ENCODE data around the gene GPATCH8. TPM values are rescaled to one million over a fixed set of nuclear protein-coding genes. Genes with fewer than 3 reads are reported as not detected.
A peak's percentile ranks its signal among the peaks of the same experiment; 100 is the strongest.

GPATCH8 gene
- total RNA-seq, 1 donor from 2014 or later: 52.6 TPM

DNA sequence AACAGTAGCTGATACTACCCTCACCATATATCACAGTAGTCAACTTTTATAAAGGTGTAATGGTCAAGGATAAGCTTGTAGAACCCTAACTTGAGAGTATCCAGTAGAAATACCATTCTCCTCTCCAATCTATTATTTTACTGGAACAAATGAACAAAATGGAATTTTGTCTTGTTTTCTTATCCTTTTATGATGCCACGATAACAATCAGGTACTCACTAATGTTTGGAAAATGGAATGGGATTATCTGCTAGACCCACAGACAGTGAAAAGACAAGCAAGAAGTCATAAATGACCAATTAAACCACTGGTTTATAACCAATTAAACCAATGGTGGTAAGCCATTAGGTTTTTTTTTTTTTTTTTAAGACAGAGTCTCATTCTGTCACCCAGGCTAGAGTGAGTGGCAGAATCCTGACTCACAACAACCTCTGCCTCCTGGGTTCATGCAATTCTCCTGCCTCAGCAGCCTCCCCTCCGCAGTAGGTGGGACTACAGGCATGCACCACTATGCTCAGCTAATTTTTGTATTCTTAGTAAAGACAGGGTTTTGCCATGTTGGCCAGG, 10.4 kb downstream of the GPATCH8 start:
- no peaks in the 10 kb centered on the region for H3K27me3 Mint-ChIP-seq (ENCODE audit: unreplicated experiment)
- no peak overlapping the region for H3K4me3 Mint-ChIP-seq (ENCODE audit: unreplicated experiment)
- TF ChIP-seq, protein P1, sequence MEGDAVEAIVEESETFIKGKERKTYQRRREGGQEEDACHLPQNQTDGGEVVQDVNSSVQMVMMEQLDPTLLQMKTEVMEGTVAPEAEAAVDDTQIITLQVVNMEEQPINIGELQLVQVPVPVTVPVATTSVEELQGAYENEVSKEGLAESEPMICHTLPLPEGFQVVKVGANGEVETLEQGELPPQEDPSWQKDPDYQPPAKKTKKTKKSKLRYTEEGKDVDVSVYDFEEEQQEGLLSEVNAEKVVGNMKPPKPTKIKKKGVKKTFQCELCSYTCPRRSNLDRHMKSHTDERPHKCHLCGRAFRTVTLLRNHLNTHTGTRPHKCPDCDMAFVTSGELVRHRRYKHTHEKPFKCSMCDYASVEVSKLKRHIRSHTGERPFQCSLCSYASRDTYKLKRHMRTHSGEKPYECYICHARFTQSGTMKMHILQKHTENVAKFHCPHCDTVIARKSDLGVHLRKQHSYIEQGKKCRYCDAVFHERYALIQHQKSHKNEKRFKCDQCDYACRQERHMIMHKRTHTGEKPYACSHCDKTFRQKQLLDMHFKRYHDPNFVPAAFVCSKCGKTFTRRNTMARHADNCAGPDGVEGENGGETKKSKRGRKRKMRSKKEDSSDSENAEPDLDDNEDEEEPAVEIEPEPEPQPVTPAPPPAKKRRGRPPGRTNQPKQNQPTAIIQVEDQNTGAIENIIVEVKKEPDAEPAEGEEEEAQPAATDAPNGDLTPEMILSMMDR (IDR thresholded peaks at IDR 0.05): no peak
- H3K9me3 Mint-ChIP-seq (ENCODE audit: unreplicated experiment): no peaks in the 10 kb centered on the region
- DNase-seq (ENCODE audit: extremely low spot score, unreplicated experiment): peak; percentile 46
- H3K36me3 Mint-ChIP-seq (ENCODE audit: unreplicated experiment): no peaks in the 10 kb centered on the region
- peaks cover 15% of the 10 kb centered on the region for H3K4me1 Mint-ChIP-seq (ENCODE audit: unreplicated experiment)
- no peak overlapping the region for H3K27ac Mint-ChIP-seq (ENCODE audit: unreplicated experiment)

DNA sequence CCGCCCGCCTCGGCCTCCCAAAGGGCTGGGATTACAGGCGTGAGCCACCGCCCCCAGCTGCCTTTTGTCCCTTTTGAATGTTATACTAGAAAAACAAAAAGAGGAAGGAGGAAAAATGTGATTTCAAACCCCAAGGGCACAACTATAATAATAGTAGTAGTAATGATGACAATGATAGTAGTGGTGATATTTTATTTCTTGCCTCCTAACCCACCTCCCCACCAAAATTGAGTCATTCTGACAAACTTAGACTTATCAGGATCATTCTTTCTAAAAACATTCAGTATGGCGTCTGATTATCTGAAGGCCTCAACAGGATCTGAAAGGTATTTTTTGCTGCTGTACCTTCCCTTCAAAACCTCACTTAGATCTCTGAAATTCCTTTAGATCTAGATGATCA, 13.6 kb downstream of the GPATCH8 start:
- Mint-ChIP-seq H3K36me3 (ENCODE audit: unreplicated experiment) (peaks cover 3% of the 10 kb centered on the region), H3K27me3 (ENCODE audit: unreplicated experiment) (no peaks in the 10 kb centered on the region), H3K27ac (ENCODE audit: unreplicated experiment) (no peak overlapping the region), H3K4me1 (ENCODE audit: unreplicated experiment) (peaks cover 15% of the 10 kb centered on the region), H3K9me3 (ENCODE audit: unreplicated experiment) (no peaks in the 10 kb centered on the region), H3K4me3 (ENCODE audit: unreplicated experiment) (no peak overlapping the region)
- DNase-seq (ENCODE audit: extremely low spot score, unreplicated experiment): peak; percentile 75
- TF ChIP-seq, protein P1 (IDR thresholded peaks at IDR 0.05): no peak

DNA sequence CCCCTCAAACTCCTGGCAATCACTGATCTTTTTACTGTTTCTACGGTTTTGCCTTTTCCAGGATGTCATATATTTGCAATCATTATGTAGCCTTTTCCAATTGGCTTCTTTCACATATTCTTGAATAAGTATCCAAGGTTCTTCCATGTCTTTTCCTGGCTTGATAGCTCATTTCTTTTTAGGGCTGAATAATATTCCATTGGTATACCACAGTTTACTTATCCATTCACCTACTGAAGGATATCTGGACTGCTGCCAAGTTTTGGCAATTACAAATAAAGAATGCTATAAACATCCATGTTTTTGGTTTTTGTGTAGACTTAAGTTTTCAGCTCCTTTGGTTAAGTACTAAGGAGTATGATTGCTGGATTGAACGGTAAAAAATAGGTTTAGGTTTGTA, 16.0 kb downstream of the GPATCH8 start:
- TF ChIP-seq, protein P1 (IDR thresholded peaks at IDR 0.05): no peak
- Mint-ChIP-seq H3K9me3 (ENCODE audit: unreplicated experiment) (no peaks in the 10 kb centered on the region), H3K36me3 (ENCODE audit: unreplicated experiment) (peaks cover 3% of the 10 kb centered on the region), H3K27me3 (ENCODE audit: unreplicated experiment) (no peaks in the 10 kb centered on the region), H3K4me1 (ENCODE audit: unreplicated experiment) (peaks cover 14% of the 10 kb centered on the region), H3K4me3 (ENCODE audit: unreplicated experiment) (no peak overlapping the region), H3K27ac (ENCODE audit: unreplicated experiment) (no peak overlapping the region)
- no peak for DNase-seq (ENCODE audit: extremely low spot score, unreplicated experiment)

DNA sequence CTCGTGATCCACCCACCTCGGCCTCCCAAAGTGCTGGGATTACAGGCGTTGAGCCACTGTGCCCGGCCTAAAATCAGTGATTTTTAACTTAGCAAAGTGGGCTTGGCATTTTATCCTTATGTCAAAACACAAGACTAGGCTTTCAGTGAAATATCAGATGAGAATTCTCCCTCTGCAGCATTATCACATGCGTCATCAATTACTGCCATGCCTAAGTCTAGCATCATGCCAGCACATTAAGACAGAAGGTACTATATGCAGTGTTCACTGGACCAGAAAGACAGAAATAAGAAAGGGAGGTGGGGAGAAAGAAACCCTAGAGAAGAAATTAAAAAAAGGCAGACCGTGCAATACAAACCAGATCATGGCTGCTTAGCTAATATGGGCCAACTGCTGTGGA, 29.8 kb downstream of the GPATCH8 start:
- Mint-ChIP-seq H3K36me3 (ENCODE audit: unreplicated experiment) (peaks cover 13% of the 10 kb centered on the region), H3K27ac (ENCODE audit: unreplicated experiment) (no peak overlapping the region), H3K27me3 (ENCODE audit: unreplicated experiment) (no peaks in the 10 kb centered on the region), H3K4me1 (ENCODE audit: unreplicated experiment) (peaks cover 4% of the 10 kb centered on the region), H3K9me3 (ENCODE audit: unreplicated experiment) (no peaks in the 10 kb centered on the region), H3K4me3 (ENCODE audit: unreplicated experiment) (no peak overlapping the region)
- TF ChIP-seq, protein P1 (IDR thresholded peaks at IDR 0.05): no peak
- DNase-seq (ENCODE audit: extremely low spot score, unreplicated experiment): no peak

DNA sequence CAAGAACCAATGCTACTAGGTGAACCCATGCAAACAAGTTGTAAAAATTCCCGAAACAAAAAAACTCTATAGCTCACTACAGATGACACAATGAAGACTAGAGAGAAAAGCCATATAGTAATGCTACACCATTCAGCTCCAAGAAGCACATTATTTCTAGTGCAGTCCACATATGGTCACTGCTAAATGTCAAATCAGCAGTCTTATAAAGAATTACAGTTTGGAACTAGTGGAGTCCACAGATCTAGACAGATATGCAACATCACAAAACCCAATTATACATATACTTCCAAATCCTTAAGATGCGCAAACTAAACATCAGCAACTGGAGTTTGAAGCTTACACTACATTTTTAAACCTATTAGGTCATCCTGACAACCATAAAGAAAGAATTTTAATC, 33.5 kb downstream of the GPATCH8 start:
- DNase-seq (ENCODE audit: extremely low spot score, unreplicated experiment): no peak
- Mint-ChIP-seq H3K36me3 (ENCODE audit: unreplicated experiment) (peaks cover 16% of the 10 kb centered on the region), H3K4me3 (ENCODE audit: unreplicated experiment) (no peak overlapping the region), H3K27me3 (ENCODE audit: unreplicated experiment) (no peaks in the 10 kb centered on the region), H3K27ac (ENCODE audit: unreplicated experiment) (no peak overlapping the region), H3K4me1 (ENCODE audit: unreplicated experiment) (peaks cover 26% of the 10 kb centered on the region), H3K9me3 (ENCODE audit: unreplicated experiment) (no peaks in the 10 kb centered on the region)
- TF ChIP-seq, protein P1 (IDR thresholded peaks at IDR 0.05): no peak

All from osteocyte (in vitro differentiated cells).